ENCODE results near the gene LRIG2. TPM values are rescaled to one million over a fixed set of nuclear protein-coding genes. Genes with fewer than 3 reads are reported as not detected.

LRIG2 gene
- total and polyA plus RNA-seq, 9 of the 15 experiments (the other 6 are each of a cell fraction or from before 2014, with no cell fraction given), result 1.8 to 28.1 (median 11.5) TPM

- ChIA-PET POLR2A (no interaction called here), CTCF (ENCODE audit: low intra/inter-chr PET ratio) (interaction anchor here (0.6 kb wide), 1 partner anchor 335 kb away, joined by 5 read pairs; a partner anchor contains a TSS)
- Histone ChIP-seq H3K9me1 (ENCODE audit: control insufficient read depth, insufficient read depth, low read length) (no peaks in the 10 kb centered on the region), H3K27ac (ENCODE audit: extremely low read depth, low read depth, low read length) (no peak overlapping the region), H3K9ac (ENCODE audit: insufficient read depth in 1 of 2, low read depth in 2 of 2, low read length in 2 of 2) (no peak overlapping the region), H3K4me2 (ENCODE audit: insufficient read depth, low read length) (no peak overlapping the region), H3K4me1 (replicated peaks in 1 of 2; ENCODE audit: control insufficient read depth in 2 of 2, insufficient read depth in 2 of 2, low read length in 2 of 2) (peaks cover 0 to under 1% of the 10 kb centered on the region in 2 experiments; a peak in 2 of 5 replicates), H4K20me1 (replicated peaks; ENCODE audit: control insufficient read depth, insufficient read depth, low read length) (no peaks in the 10 kb centered on the region), H3K27me3 (ENCODE audit: control insufficient read depth in 2 of 2, insufficient read depth in 2 of 2, low read length in 2 of 2) (no peaks in the 10 kb centered on the region), H3K4me3 (no peak overlapping the region), H3K36me3 (ENCODE audit: control insufficient read depth, insufficient read depth, low read length) (no peaks in the 10 kb centered on the region), H2AFZ (ENCODE audit: low read depth, low read length) (no peak overlapping the region), H3K79me2 (ENCODE audit: control insufficient read depth, insufficient read depth, low read length) (no peaks in the 10 kb centered on the region), H3K9me3 (replicated peaks; ENCODE audit: control insufficient read depth, insufficient read depth, low read depth, low read length) (no peaks in the 10 kb centered on the region)
- DNase-seq (ENCODE audit: extremely low read depth in 1 of 4, low spot score in 3 of 4), result no peak
- in situ Hi-C loops (cut with MboI), result no loop called here
- BruUV-seq (replicated peaks), result no TSS peak
- intact Hi-C loops (cut with micrococcal nuclease), result no loop called here
- no peak for FAIRE-seq
- ATAC-seq, result peak; percentile 68
- 35% methylated on average over 12 of the region's 12 CpGs for WGBS (ENCODE audit: insufficient coverage, low coverage, missing lambda C conversion rate)
- TF ChIP-seq CBX1 (IDR thresholded peaks at IDR 0.05; ENCODE audit: low read depth), result no peak
- no peak for TF ChIP-seq ZBTB9 (CRISPR knock-in tag; IDR thresholded peaks at IDR 0.05)
- no peak for TF ChIP-seq DLX4 (CRISPR knock-in tag; IDR thresholded peaks at IDR 0.05)
- no peak for TF ChIP-seq PHF20 (IDR thresholded peaks at IDR 0.05; ENCODE audit: partially characterized antibody)
- peak; percentile 79; the same call in 1 of the 2 replicates for TF ChIP-seq ZNF184 (CRISPR knock-in tag; IDR thresholded peaks at IDR 0.05)
- TF ChIP-seq ZBTB40 (IDR thresholded peaks at IDR 0.05), result no peak
- TF ChIP-seq ZBTB40 (CRISPR knock-in tag; IDR thresholded peaks at IDR 0.05), result no peak
- TF ChIP-seq ZBTB5 (IDR thresholded peaks at IDR 0.05), result no peak
- no peak for TF ChIP-seq RFX5 (IDR thresholded peaks at IDR 0.05; ENCODE audit: low read depth, low read length)
These were observed 19.5 kb upstream of the LRIG2 start for GRCh38 chr1:113053344-113054126.
